ENCODE results near the gene CEP76. TPM values are rescaled to one million over a fixed set of nuclear protein-coding genes. Genes with fewer than 3 reads are reported as not detected.

CEP76 gene
- total RNA-seq, 1 donor from 2014 or later, result 2.4 TPM

Other genes with a start within 250 kb of the CEP76 start
- gene SPIRE1, start 44.6 kb downstream of the CEP76 start, total RNA-seq, result 33.5 TPM
- gene PSMG2, start 319 bp upstream of the CEP76 start, total RNA-seq, result 42.6 TPM
- 9.5 TPM for gene PTPN2, start 181.5 kb upstream of the CEP76 start, total RNA-seq
- 17.3 TPM for gene SEH1L, start 245.3 kb upstream of the CEP76 start, total RNA-seq